GM12878 (cell line): Measurements from ENCODE around the gene LRBA.

Experiments used
- CBX3 ChIP-seq: fragments of 200-600 bp; sonication (generic); IDR thresholded peaks from 2 replicates; pipeline ENCODE4 v1.6.1; 2016; ENCODE audit warnings: low read depth, borderline replicate concordance
- CREM ChIP-seq: IDR thresholded peaks from 2 replicates; pipeline ENCODE4 v1.6.1; 2014; ENCODE audit warnings: antibody characterized with exemption, low read depth
- EZH2 ChIP-seq: IDR thresholded peaks from 2 replicates; pipeline ENCODE4 v1.6.1; 2012; ENCODE audit warnings: low read depth, mild to moderate bottlenecking, control low read depth, inconsistent platforms, low read length, borderline replicate concordance; ENCODE audit not compliant: control insufficient read depth
- KLF5 ChIP-seq: fragments of 450-650 bp; IDR thresholded peaks from 2 replicates; pipeline ENCODE4 v1.6.1; 2014; ENCODE audit warnings: mild to moderate bottlenecking; ENCODE audit not compliant: partially characterized antibody
- POLR2A ChIP-seq: IDR thresholded peaks from 2 replicates; pipeline ENCODE4 v1.6.1; 2011; ENCODE audit warnings: low read depth, mild to moderate bottlenecking, low read length
- POLR2AphosphoS5 ChIP-seq: IDR thresholded peaks from 2 replicates; pipeline ENCODE4 v1.6.1; 2011; ENCODE audit warnings: mild to moderate bottlenecking, low read length, inconsistent platforms
- STAT3 ChIP-seq: IDR thresholded peaks from 2 replicates; pipeline ENCODE4 v1.6.1; 2011; ENCODE audit warnings: low read depth, low read length, improper control_type of control experiment
- TAF1 ChIP-seq: IDR thresholded peaks from 2 replicates; pipeline ENCODE4 v1.6.1; 2011; ENCODE audit warnings: mild to moderate bottlenecking, low read depth, low read length, borderline replicate concordance
- TCF7 ChIP-seq: IDR thresholded peaks from 2 replicates; pipeline ENCODE4 v1.6.1; 2014; ENCODE audit warnings: antibody characterized with exemption, borderline replicate concordance
- YBX1 ChIP-seq: fragments of 450-650 bp; IDR thresholded peaks from 2 replicates; pipeline ENCODE4 v1.6.1; 2016; ENCODE audit warnings: antibody characterized with exemption
- TF ChIP-seq, protein P1 (sequence below), 3 experiments: IDR thresholded peaks in 2 of 3; conservative IDR thresholded peaks in 1 of 3; 2 replicates each; pipeline ENCODE4 v1.5.1; 2011; ENCODE audit warnings: low read depth in 3 of 3, low read length in 3 of 3, mild to moderate bottlenecking in 3 of 3, control low read depth in 2 of 3, moderate library complexity in 2 of 3, inconsistent platforms in 1 of 3, mixed read lengths in 1 of 3; ENCODE audit not compliant: control insufficient read depth in 2 of 3, insufficient read depth in 1 of 3; ENCODE audit errors: extremely low read depth in 1 of 3
- TF ChIP-seq, protein P2 (sequence below): fragments of 450-650 bp; IDR thresholded peaks from 2 replicates; pipeline ENCODE4 v1.6.1; 2017; ENCODE audit warnings: mild to moderate bottlenecking
- TF ChIP-seq, protein P3 (sequence below): IDR thresholded peaks from 2 replicates; pipeline ENCODE4 v1.6.1; 2012; ENCODE audit warnings: low read depth, low read length, improper control_type of control experiment
- TF ChIP-seq, protein P4 (sequence below): IDR thresholded peaks from 2 replicates; pipeline ENCODE4 v1.6.1; 2012; ENCODE audit warnings: mild to moderate bottlenecking, low read depth, low read length

DNA sequence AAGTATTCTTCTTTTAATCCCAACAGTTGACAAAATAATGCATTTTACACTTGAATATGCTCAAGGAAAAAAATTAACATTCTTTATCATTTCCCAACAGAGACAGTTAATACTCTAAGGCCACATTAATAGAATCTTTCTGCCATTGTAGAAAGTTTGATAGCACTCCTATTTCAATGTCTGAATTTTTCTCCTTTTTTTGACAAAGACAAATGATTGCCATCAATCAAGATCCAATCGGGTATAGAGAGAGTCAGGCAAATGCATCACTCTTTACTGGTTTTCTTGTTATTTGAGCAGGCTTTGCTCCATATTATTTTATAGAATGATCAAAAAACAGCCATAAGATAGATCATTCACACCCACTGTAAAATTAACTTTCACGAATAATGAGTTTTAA, 387.0 kb downstream of the LRBA start:
- TF ChIP-seq POLR2A (no peak), TAF1 (no peak), CREM (no peak), EZH2 (no peak), KLF5 (no peak), STAT3 (no peak), CBX3 (no peak), POLR2AphosphoS5 (no peak), TCF7 (no peak), YBX1 (no peak)
- TF ChIP-seq, protein P1, sequence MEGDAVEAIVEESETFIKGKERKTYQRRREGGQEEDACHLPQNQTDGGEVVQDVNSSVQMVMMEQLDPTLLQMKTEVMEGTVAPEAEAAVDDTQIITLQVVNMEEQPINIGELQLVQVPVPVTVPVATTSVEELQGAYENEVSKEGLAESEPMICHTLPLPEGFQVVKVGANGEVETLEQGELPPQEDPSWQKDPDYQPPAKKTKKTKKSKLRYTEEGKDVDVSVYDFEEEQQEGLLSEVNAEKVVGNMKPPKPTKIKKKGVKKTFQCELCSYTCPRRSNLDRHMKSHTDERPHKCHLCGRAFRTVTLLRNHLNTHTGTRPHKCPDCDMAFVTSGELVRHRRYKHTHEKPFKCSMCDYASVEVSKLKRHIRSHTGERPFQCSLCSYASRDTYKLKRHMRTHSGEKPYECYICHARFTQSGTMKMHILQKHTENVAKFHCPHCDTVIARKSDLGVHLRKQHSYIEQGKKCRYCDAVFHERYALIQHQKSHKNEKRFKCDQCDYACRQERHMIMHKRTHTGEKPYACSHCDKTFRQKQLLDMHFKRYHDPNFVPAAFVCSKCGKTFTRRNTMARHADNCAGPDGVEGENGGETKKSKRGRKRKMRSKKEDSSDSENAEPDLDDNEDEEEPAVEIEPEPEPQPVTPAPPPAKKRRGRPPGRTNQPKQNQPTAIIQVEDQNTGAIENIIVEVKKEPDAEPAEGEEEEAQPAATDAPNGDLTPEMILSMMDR (IDR thresholded peaks at IDR 0.05 in 2 of 3, conservative IDR thresholded peaks at IDR 0.05 in 1 of 3; ENCODE audit: control insufficient read depth in 2 of 3, extremely low read depth in 1 of 3, insufficient read depth in 1 of 3, low read depth in 3 of 3, low read length in 3 of 3) = no peak
- TF ChIP-seq, protein P2, sequence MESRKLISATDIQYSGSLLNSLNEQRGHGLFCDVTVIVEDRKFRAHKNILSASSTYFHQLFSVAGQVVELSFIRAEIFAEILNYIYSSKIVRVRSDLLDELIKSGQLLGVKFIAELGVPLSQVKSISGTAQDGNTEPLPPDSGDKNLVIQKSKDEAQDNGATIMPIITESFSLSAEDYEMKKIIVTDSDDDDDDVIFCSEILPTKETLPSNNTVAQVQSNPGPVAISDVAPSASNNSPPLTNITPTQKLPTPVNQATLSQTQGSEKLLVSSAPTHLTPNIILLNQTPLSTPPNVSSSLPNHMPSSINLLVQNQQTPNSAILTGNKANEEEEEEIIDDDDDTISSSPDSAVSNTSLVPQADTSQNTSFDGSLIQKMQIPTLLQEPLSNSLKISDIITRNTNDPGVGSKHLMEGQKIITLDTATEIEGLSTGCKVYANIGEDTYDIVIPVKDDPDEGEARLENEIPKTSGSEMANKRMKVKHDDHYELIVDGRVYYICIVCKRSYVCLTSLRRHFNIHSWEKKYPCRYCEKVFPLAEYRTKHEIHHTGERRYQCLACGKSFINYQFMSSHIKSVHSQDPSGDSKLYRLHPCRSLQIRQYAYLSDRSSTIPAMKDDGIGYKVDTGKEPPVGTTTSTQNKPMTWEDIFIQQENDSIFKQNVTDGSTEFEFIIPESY = no peak
- TF ChIP-seq, protein P3, sequence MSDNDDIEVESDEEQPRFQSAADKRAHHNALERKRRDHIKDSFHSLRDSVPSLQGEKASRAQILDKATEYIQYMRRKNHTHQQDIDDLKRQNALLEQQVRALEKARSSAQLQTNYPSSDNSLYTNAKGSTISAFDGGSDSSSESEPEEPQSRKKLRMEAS = no peak
- TF ChIP-seq, protein P4, sequence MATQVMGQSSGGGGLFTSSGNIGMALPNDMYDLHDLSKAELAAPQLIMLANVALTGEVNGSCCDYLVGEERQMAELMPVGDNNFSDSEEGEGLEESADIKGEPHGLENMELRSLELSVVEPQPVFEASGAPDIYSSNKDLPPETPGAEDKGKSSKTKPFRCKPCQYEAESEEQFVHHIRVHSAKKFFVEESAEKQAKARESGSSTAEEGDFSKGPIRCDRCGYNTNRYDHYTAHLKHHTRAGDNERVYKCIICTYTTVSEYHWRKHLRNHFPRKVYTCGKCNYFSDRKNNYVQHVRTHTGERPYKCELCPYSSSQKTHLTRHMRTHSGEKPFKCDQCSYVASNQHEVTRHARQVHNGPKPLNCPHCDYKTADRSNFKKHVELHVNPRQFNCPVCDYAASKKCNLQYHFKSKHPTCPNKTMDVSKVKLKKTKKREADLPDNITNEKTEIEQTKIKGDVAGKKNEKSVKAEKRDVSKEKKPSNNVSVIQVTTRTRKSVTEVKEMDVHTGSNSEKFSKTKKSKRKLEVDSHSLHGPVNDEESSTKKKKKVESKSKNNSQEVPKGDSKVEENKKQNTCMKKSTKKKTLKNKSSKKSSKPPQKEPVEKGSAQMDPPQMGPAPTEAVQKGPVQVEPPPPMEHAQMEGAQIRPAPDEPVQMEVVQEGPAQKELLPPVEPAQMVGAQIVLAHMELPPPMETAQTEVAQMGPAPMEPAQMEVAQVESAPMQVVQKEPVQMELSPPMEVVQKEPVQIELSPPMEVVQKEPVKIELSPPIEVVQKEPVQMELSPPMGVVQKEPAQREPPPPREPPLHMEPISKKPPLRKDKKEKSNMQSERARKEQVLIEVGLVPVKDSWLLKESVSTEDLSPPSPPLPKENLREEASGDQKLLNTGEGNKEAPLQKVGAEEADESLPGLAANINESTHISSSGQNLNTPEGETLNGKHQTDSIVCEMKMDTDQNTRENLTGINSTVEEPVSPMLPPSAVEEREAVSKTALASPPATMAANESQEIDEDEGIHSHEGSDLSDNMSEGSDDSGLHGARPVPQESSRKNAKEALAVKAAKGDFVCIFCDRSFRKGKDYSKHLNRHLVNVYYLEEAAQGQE = no peak
